OCI-LY1 (cell line): ENCODE measurements around the gene MCUB.

Source experiments
- H2AFZ ChIP-seq: fragments of 200-600 bp; sonication (generic), shearing (Covaris generic); 2 replicates; pipeline ENCODE4 v1.6.0; 2014; ENCODE audit warnings: antibody characterized with exemption, mild to moderate bottlenecking, low read length
- H3F3A ChIP-seq: fragments of 200-600 bp; sonication (generic), shearing (Covaris generic); 2 replicates; pipeline ENCODE4 v1.6.0; 2014; ENCODE audit warnings: mild to moderate bottlenecking, antibody characterized with exemption, low read length, moderate library complexity; ENCODE audit not compliant: insufficient read depth
- H3K27ac ChIP-seq: fragments of 200-600 bp; sonication (generic); 2 replicates; pipeline ENCODE4 v1.5.1; 2014; ENCODE audit warnings: low read length, mixed run types, mild to moderate bottlenecking, low read depth; ENCODE audit not compliant: poor library complexity, severe bottlenecking
- H3K27me3 ChIP-seq: fragments of 200-600 bp; sonication (generic); 2 replicates; pipeline ENCODE4 v1.6.0; 2014; ENCODE audit warnings: antibody characterized with exemption, mild to moderate bottlenecking, low read length, moderate library complexity; ENCODE audit not compliant: insufficient read depth
- H3K36me3 ChIP-seq: fragments of 200-600 bp; sonication (generic); 2 replicates; pipeline ENCODE4 v1.6.1; 2014; ENCODE audit warnings: mild to moderate bottlenecking, antibody characterized with exemption, low read length, moderate library complexity, mixed read lengths; ENCODE audit not compliant: insufficient read depth
- H3K4me1 ChIP-seq: fragments of 200-600 bp; sonication (generic); 2 replicates; pipeline ENCODE4 v1.5.1; 2014; ENCODE audit warnings: mild to moderate bottlenecking, low read length, moderate library complexity; ENCODE audit not compliant: insufficient read depth, severe bottlenecking
- H3K4me2 ChIP-seq: fragments of 200-600 bp; sonication (generic), shearing (Covaris generic); 2 replicates; pipeline ENCODE4 v1.6.1; 2014; ENCODE audit warnings: low read length
- H3K4me3 ChIP-seq: fragments of 200-600 bp; sonication (generic); 2 replicates; pipeline ENCODE4 v1.5.1; 2014; ENCODE audit warnings: low read length, low read depth, mild to moderate bottlenecking, mixed read lengths; ENCODE audit not compliant: poor library complexity, severe bottlenecking
- H3K79me2 ChIP-seq: fragments of 200-600 bp; shearing (Covaris generic); 2 replicates; pipeline ENCODE4 v1.6.1; 2016; ENCODE audit warnings: mixed run types, low read length, mixed read lengths; ENCODE audit not compliant: insufficient read depth
- H3K9ac ChIP-seq: fragments of 200-600 bp; sonication (generic), shearing (Covaris generic); 2 replicates; pipeline ENCODE4 v1.6.1; 2014; ENCODE audit warnings: mild to moderate bottlenecking, low read length, mixed read lengths
- H3K9me2 ChIP-seq: fragments of 200-600 bp; sonication (generic), shearing (Covaris generic); 2 replicates; pipeline ENCODE4 v1.6.1; 2014; ENCODE audit warnings: low read depth, mild to moderate bottlenecking, low read length, mixed read lengths
- H3K9me3 ChIP-seq: fragments of 200-600 bp; shearing (Covaris generic); 2 replicates; pipeline ENCODE4 v1.6.1; 2014; ENCODE audit warnings: low read length, mixed read lengths
- H4K20me1 ChIP-seq: fragments of 200-600 bp; sonication (generic), shearing (Covaris generic); 2 replicates; pipeline ENCODE4 v1.6.0; 2016; ENCODE audit warnings: mild to moderate bottlenecking, low read length; ENCODE audit not compliant: insufficient read depth
- CTCF ChIP-seq: fragments of 200-600 bp; sonication (generic), shearing (Covaris generic); IDR thresholded peaks from 2 replicates; pipeline ENCODE4 v1.5.1; 2017; ENCODE audit warnings: mild to moderate bottlenecking, antibody characterized with exemption, low read length, moderate library complexity, mixed read lengths
- EZH2 ChIP-seq: fragments of 200-600 bp; sonication (generic), shearing (Covaris generic); IDR thresholded peaks from 2 replicates; pipeline ENCODE4 v1.8.0; 2017; ENCODE audit warnings: borderline replicate concordance, mixed run types, mild to moderate bottlenecking, antibody characterized with exemption, low read length, moderate library complexity, mixed read lengths

MCUB gene

DNA sequence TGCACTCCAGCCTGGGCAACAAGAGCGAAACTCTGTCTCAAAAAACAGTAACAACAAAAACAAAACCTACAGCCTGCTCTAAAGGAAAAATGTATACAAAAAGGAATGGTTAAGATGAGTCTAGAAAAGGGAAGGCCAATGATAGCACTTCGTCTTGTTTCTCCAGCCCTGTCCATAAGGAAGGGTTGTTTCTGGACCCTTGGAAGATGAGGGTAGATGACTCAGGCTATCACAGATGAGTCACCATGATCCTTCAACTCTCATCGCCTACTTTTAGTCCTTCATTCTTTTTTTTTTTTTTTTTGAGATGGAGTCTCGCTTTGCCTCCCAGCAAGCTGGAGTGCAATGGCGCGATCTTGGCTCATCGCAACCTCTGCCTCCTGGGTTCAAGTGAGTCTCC, 161.0 kb downstream of the MCUB start:
- no peaks in the 10 kb centered on the region for H4K20me1 ChIP-seq
- H3K4me2 ChIP-seq = no peak overlapping the region
- H3K27me3 ChIP-seq = no peaks in the 10 kb centered on the region
- H3K36me3 ChIP-seq = peaks cover 46% of the 10 kb centered on the region
- no peak overlapping the region for H2AFZ ChIP-seq
- H3K9me2 ChIP-seq = no peaks in the 10 kb centered on the region
- H3K27ac ChIP-seq = no peak overlapping the region
- H3F3A ChIP-seq = 0 out of 2 replicates have a peak, but pooled peaks cover 2% of the 10 kb centered on the region
- H3K79me2 ChIP-seq = peaks cover 26% of the 10 kb centered on the region
- no peak overlapping the region for H3K9ac ChIP-seq
- no peak overlapping the region for H3K4me3 ChIP-seq
- TF ChIP-seq CTCF = no peak
- no peak for TF ChIP-seq EZH2
- H3K4me1 ChIP-seq = no peaks in the 10 kb centered on the region
- no peaks in the 10 kb centered on the region for H3K9me3 ChIP-seq

DNA sequence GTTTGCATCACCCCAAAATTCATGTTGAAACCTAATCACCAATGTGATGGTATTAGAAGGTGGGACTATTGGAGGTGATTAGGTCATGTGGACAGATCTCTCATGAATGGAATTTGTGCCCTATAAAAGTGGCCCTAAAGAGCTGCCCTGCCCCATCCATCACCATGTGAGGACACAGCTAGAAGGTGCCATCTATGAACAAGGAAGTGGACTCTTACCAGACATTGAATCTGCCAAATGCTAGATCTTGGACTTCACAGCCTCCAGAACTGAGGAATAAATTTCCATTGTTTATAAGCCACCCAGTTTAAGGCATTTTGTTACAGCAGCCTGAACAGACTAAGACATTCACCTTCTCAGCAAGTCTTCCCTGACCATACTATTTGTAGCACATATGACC, 162.3 kb downstream of the MCUB start:
- Histone ChIP-seq H4K20me1 (no peaks in the 10 kb centered on the region), H3K9ac (no peak overlapping the region), H2AFZ (no peak overlapping the region), H3K79me2 (peaks cover 26% of the 10 kb centered on the region), H3K27me3 (no peaks in the 10 kb centered on the region), H3K9me2 (no peaks in the 10 kb centered on the region), H3K27ac (no peak overlapping the region), H3K4me3 (no peak overlapping the region), H3K36me3 (peaks cover 40% of the 10 kb centered on the region), H3K4me1 (no peaks in the 10 kb centered on the region), H3K9me3 (no peaks in the 10 kb centered on the region), H3K4me2 (no peak overlapping the region), H3F3A (0 out of 2 replicates have a peak, but pooled peaks cover 1% of the 10 kb centered on the region)
- TF ChIP-seq EZH2 (no peak), CTCF (no peak)

DNA sequence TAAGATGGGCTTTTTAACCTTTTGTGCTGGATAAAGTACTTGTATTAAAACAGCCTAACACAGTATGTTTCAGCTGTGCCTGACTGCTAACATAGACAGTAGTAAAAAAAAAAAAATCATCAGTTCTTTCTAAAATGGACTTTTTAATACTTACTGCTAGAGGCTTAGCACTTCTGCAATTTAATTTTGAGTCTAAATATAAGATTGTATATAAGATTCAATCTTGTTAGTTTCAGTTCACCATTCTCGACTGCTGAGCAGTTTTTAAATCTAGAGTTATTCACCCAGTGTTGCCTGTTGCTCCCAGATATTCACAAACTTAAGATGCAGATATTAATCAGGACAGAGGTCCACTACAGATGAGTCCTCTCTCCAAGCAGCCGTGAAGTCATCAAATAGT, 163.1 kb downstream of the MCUB start:
- Histone ChIP-seq H3K4me3 (no peak overlapping the region), H3K9ac (no peak overlapping the region), H3K4me2 (no peak overlapping the region), H3K27me3 (no peaks in the 10 kb centered on the region), H3K9me2 (no peaks in the 10 kb centered on the region), H3K79me2 (peaks cover 31% of the 10 kb centered on the region), H3F3A (no peaks in the 10 kb centered on the region), H3K4me1 (peaks cover 6% of the 10 kb centered on the region), H4K20me1 (no peaks in the 10 kb centered on the region), H2AFZ (no peak overlapping the region), H3K36me3 (peaks cover 35% of the 10 kb centered on the region), H3K27ac (no peak overlapping the region), H3K9me3 (no peaks in the 10 kb centered on the region)
- TF ChIP-seq EZH2 (no peak), CTCF (no peak)
